ENCODE measurements around the gene RGP1. TPM values are rescaled to one million over a fixed set of nuclear protein-coding genes. Genes with fewer than 3 reads are reported as not detected.

RGP1 gene
- total and polyA plus RNA-seq, 12 donors = 6.4 to 41.2 (median 22.3) TPM

- peak overlapping the region in 2 of 5 donors; percentile 64 to 82 for H3K27ac ChIP-seq
- no peaks in the 10 kb centered on the region for H3K9me3 ChIP-seq (replicated peaks in 1 of 3)
- intact Hi-C loops (cut with DNase I) = loop anchor here (2.0 to 5.0 kb wide), 4 partner anchors 34 to 92 kb away; partner anchors contain the start of genes FAM221B (in 1 of the 2) and TMEM8B (in 1 of the 2)
- peak; percentile 71 to 90 (median 79) for DNase-seq
- peaks cover 5 to 23% of the 10 kb centered on the region in 2 donors for H3K4me1 ChIP-seq (replicated peaks in 1 of 2)
- no peaks in the 10 kb centered on the region for H3K27me3 ChIP-seq
- no peak overlapping the region for H3K4me3 ChIP-seq
- TF ChIP-seq POLR2A (IDR thresholded peaks at IDR 0.05) = no peak
- peak; percentile 84 to 96 (median 88) for TF ChIP-seq CTCF (IDR thresholded peaks at IDR 0.05)
- no peaks in the 10 kb centered on the region for H3K36me3 ChIP-seq (replicated peaks in 1 of 2)
- 44 to 63% (median 51%) methylated on average over 30 to 37 of the region's 37 CpGs for WGBS, 4 donors
These were observed 41.6 kb downstream of the RGP1 start for GRCh38 chr9:35790385-35791296.

GRCh38 chr9:35791297-35791921, 42.3 kb downstream of the RGP1 start, which contains the start of gene NPR2:
TSS of gene NPR2 (plus strand) at chr9:35791591. CDS start at chr9:35792409, 818 bp downstream.
- Histone ChIP-seq H3K36me3 (replicated peaks in 1 of 2) (no peaks in the 10 kb centered on the region), H3K27ac (peak within 1 kb of the TSS in 3 of 5 donors; percentile 29 to 82 (median 64)), H3K9me3 (replicated peaks in 1 of 3) (no peaks in the 10 kb centered on the region), H3K27me3 (no peaks in the 10 kb centered on the region), H3K4me3 (peak within 1 kb of the TSS in 2 of 4 donors; percentile 33 to 62), H3K4me1 (replicated peaks in 1 of 2) (peaks cover 5 to 23% of the 10 kb centered on the region in 2 donors)
- peak in 5 of 7 donors; percentile 31 to 47 (median 39) for DNase-seq
- WGBS, 4 donors = 9 to 47% (median 22%) methylated on average over 15 to 64 of the region's 64 CpGs
- intact Hi-C loops (cut with DNase I) = loop anchor here (2.0 to 5.0 kb wide), 4 partner anchors 33 to 91 kb away; partner anchors contain the start of genes FAM221B (in 1 of the 2) and TMEM8B (in 1 of the 2)
- peak in 2 of 6 experiments; percentile 5 to 22 for TF ChIP-seq CTCF (IDR thresholded peaks at IDR 0.05)
- TF ChIP-seq POLR2A (IDR thresholded peaks at IDR 0.05) = peak; percentile 18 to 31

GRCh38 chr9:35792024-35792813, 43.1 kb downstream of the RGP1 start:
- Histone ChIP-seq H3K27ac (peak overlapping the region in 2 of 5 donors; percentile 29 to 82), H3K4me3 (peak overlapping the region in 2 of 4 donors; percentile 33 to 62), H3K9me3 (replicated peaks in 1 of 3) (no peaks in the 10 kb centered on the region), H3K27me3 (no peaks in the 10 kb centered on the region), H3K36me3 (replicated peaks in 1 of 2) (no peaks in the 10 kb centered on the region), H3K4me1 (replicated peaks in 1 of 2) (peaks cover 5 to 23% of the 10 kb centered on the region in 2 donors)
- DNase-seq = peak in 1 of 7 donors; percentile 52
- WGBS, 4 donors = 80 to 86% (median 84%) methylated on average over 20 to 34 of the region's 34 CpGs
- TF ChIP-seq CTCF (IDR thresholded peaks at IDR 0.05) = no peak
- TF ChIP-seq POLR2A (IDR thresholded peaks at IDR 0.05) = no peak
- intact Hi-C loops (cut with DNase I) = loop anchor here in 1 of 2 donors (5.0 kb wide), 2 partner anchors 35 to 90 kb away; partner anchors contain the start of genes FAM221B and TMEM8B

All from adrenal gland (tissue), 12 donors.